K562 (cell line): ENCODE results near the gene RPS6KA4.

Source experiments
- BMI1 ChIP-seq: fragments of 150-350 bp; IDR thresholded peaks from 2 replicates; pipeline ENCODE4 v1.6.1; 2014; ENCODE audit warnings: low read length
- CTCF ChIP-seq, 3 experiments: IDR thresholded peaks in 2 of 3; conservative IDR thresholded peaks in 1 of 3; 2 replicates each; pipeline ENCODE4 v1.5.1; 2011 to 2012; ENCODE audit warnings: low read length in 3 of 3, mild to moderate bottlenecking in 3 of 3, control low read depth in 2 of 3, improper control_type of control experiment in 1 of 3, inconsistent platforms in 1 of 3, low read depth in 1 of 3, mixed read lengths in 1 of 3, moderate library complexity in 1 of 3; ENCODE audit not compliant: insufficient read depth in 2 of 3
- HDAC2 ChIP-seq: fragments of 450-650 bp; IDR thresholded peaks from 2 replicates; pipeline ENCODE4 v1.6.1; 2016; ENCODE audit warnings: mild to moderate bottlenecking
- KDM1A ChIP-seq, 2 experiments: fragments of 450-650 bp; IDR thresholded peaks; 2 replicates each; pipeline ENCODE4 v1.6.1; 2016; ENCODE audit warnings: mild to moderate bottlenecking in 2 of 2
- MBD2 ChIP-seq: sonication (generic); IDR thresholded peaks from 2 replicates; pipeline ENCODE4 v1.6.1; 2016; ENCODE audit warnings: low read depth, borderline replicate concordance
- MEF2D ChIP-seq: conservative IDR thresholded peaks from 2 replicates; pipeline ENCODE4 v1.6.1; 2016; ENCODE audit warnings: low read depth, missing genetic modification characterization, missing compliant biosample characterization
- POLR2AphosphoS5 ChIP-seq: IDR thresholded peaks from 2 replicates; pipeline ENCODE4 v1.6.1; 2011; ENCODE audit warnings: mild to moderate bottlenecking, low read depth, low read length, moderate library complexity; ENCODE audit not compliant: control insufficient read depth, insufficient read depth
- SMARCC2 ChIP-seq: fragments of 450-650 bp; IDR thresholded peaks from 2 replicates; pipeline ENCODE4 v1.6.1; 2017; ENCODE audit warnings: antibody characterized with exemption, moderate library complexity, mild to moderate bottlenecking, low read depth
- TEAD2 ChIP-seq: fragments of 450-650 bp; IDR thresholded peaks from 2 replicates; pipeline ENCODE4 v1.6.1; 2016; ENCODE audit warnings: missing genetic modification characterization, control low read depth, missing compliant biosample characterization

GRCh38 chr11:64376071-64376470 lies 17.1 kb downstream of the RPS6KA4 start:
- TF ChIP-seq BMI1 (no peak), POLR2AphosphoS5 (no peak), TEAD2 (tag) (no peak), CTCF (IDR thresholded peaks at IDR 0.05 in 2 of 3, conservative IDR thresholded peaks at IDR 0.05 in 1 of 3; ENCODE audit: insufficient read depth in 2 of 3, low read depth in 1 of 3, low read length in 3 of 3) (no peak), SMARCC2 (no peak), KDM1A (IDR thresholded peaks at IDR 0.05) (no peak), MBD2 (no peak), MEF2D (no peak), HDAC2 (no peak)
